OCI-LY7 (cell line): ENCODE measurements around the gene TNFRSF8. TPM values are rescaled to one million over a fixed set of nuclear protein-coding genes. Genes with fewer than 3 reads are reported as not detected.

ENCODE experiments used
- BruUV-seq: library from RNA; stranded (reverse); fragments of 400-500 nt; replicated peaks from 2 replicates; lab custom pipeline; 2021; lab: Mats Ljungman, UMichigan
- CTCF ChIA-PET: fragments of 300-600 bp; sonication (Branson Sonifier 250); formaldehyde crosslinking; loops from one replicate; lab custom pipeline; 2022; ENCODE audit warnings: antibody characterized with exemption; ENCODE audit not compliant: unreplicated experiment; lab: Charles Lee
- POLR2A ChIA-PET: fragments of 300-600 bp; sonication (Branson Sonifier 250); formaldehyde crosslinking; loops from one replicate; lab custom pipeline; 2022; ENCODE audit warnings: antibody characterized with exemption; lab: Charles Lee
- DNase-seq: peaks from one replicate; pipeline ENCODE4 v3.0.0-alpha.2; 2015; ENCODE audit warnings: low spot score
- H2AFZ ChIP-seq: fragments of 200-600 bp; sonication (generic), shearing (Covaris generic); 2 replicates; pipeline ENCODE4 v1.6.1; 2014; ENCODE audit warnings: mild to moderate bottlenecking, antibody characterized with exemption, low read length, moderate library complexity
- H3K27ac ChIP-seq: fragments of 200-600 bp; sonication (generic); 2 replicates; pipeline ENCODE4 v1.5.1; 2014; ENCODE audit warnings: mixed run types, low read depth, mild to moderate bottlenecking, moderate library complexity, low read length, inconsistent platforms; ENCODE audit not compliant: poor library complexity, severe bottlenecking
- H3K36me3 ChIP-seq: fragments of 200-600 bp; sonication (generic); 2 replicates; pipeline ENCODE4 v1.6.1; 2014; ENCODE audit warnings: mild to moderate bottlenecking, antibody characterized with exemption, low read length, moderate library complexity, mixed read lengths; ENCODE audit not compliant: insufficient read depth
- H3K4me1 ChIP-seq: fragments of 200-600 bp; sonication (generic); 2 replicates; pipeline ENCODE4 v1.5.1; 2014; ENCODE audit warnings: mild to moderate bottlenecking, low read length; ENCODE audit not compliant: insufficient read depth, poor library complexity, severe bottlenecking
- H3K4me2 ChIP-seq: fragments of 200-600 bp; sonication (generic); 2 replicates; pipeline ENCODE4 v1.6.1; 2014; ENCODE audit warnings: mild to moderate bottlenecking, low read length
- H3K4me3 ChIP-seq: fragments of 200-600 bp; sonication (generic); 2 replicates; pipeline ENCODE4 v1.5.1; 2014; ENCODE audit warnings: mild to moderate bottlenecking, low read depth, low read length; ENCODE audit not compliant: poor library complexity, severe bottlenecking
- H3K79me2 ChIP-seq: fragments of 200-600 bp; sonication (generic); 2 replicates; pipeline ENCODE4 v1.6.1; 2016; ENCODE audit warnings: low read depth, mild to moderate bottlenecking, low read length, moderate library complexity, mixed read lengths; ENCODE audit not compliant: insufficient read depth
- H3K9me2 ChIP-seq: fragments of 200-600 bp; sonication (generic); 2 replicates; pipeline ENCODE4 v1.6.1; 2016; ENCODE audit warnings: mild to moderate bottlenecking, low read length, mixed read lengths; ENCODE audit not compliant: insufficient read depth
- H3K9me3 ChIP-seq: fragments of 200-600 bp; sonication (generic); 2 replicates; pipeline ENCODE4 v1.6.1; 2014; ENCODE audit warnings: mild to moderate bottlenecking, mixed run types, low read length, mixed read lengths
- H4K20me1 ChIP-seq: fragments of 200-600 bp; sonication (generic); 2 replicates; pipeline ENCODE4 v1.6.1; 2014; ENCODE audit warnings: mild to moderate bottlenecking, antibody characterized with exemption, low read length, moderate library complexity, mixed read lengths; ENCODE audit not compliant: insufficient read depth
- CTCF ChIP-seq: fragments of 200-600 bp; sonication (generic); conservative IDR thresholded peaks from 2 replicates; pipeline ENCODE4 v1.5.1; 2014; ENCODE audit warnings: mild to moderate bottlenecking, antibody characterized with exemption, low read length, moderate library complexity, mixed read lengths
- EZH2phosphoT487 ChIP-seq: fragments of 200-600 bp; sonication (generic); IDR thresholded peaks from 2 replicates; pipeline ENCODE4 v1.6.1; 2018; ENCODE audit warnings: low read depth, borderline replicate concordance, mild to moderate bottlenecking, mixed run types, antibody characterized with exemption, low read length, moderate library complexity, mixed read lengths
- intact Hi-C: fragments of 100-400 bp; cut with micrococcal nuclease; formaldehyde crosslinking; loops from one replicate; pipeline ENCODE4 v1.10.0; 2022; ENCODE audit not compliant: unreplicated experiment
- total RNA-seq, 2 experiments: library from RNA; depleted of rRNA in 1 of 2; stranded (reverse); fragments of >200 nt in 1 of 2; shearing (Covaris generic) in 1 of 2; gene quantifications; 2 replicates each; pipeline ENCODE4 v1.2.3, GENCODE V29; 2014 to 2022

Gene TNFRSF8
- total RNA-seq, 2 experiments from 2014 or later = 0.29 TPM; not detected in 1

- no TSS peak for BruUV-seq
- POLR2A ChIA-PET = interaction anchor here (0.7 to 1.2 kb wide), 4 partner anchors 10 to 76 kb away, joined by 3 to 4 read pairs (median 3); no protein-coding TSS in a partner anchor
Observed at GRCh38 chr1:12183095-12183794, 120.1 kb downstream of the TNFRSF8 start.

GRCh38 chr1:12184008-12184681, 121.0 kb downstream of the TNFRSF8 start:
- intact Hi-C loops = no loop called here
- H3K4me3 ChIP-seq = no peak overlapping the region
- H3K9me3 ChIP-seq = no peaks in the 10 kb centered on the region
- ChIA-PET POLR2A (interaction anchor here (1.2 kb wide), 2 partner anchors 23 to 269 kb away, joined by 3 to 4 read pairs; no protein-coding TSS in a partner anchor), CTCF (no interaction called here)
- no peak overlapping the region for H3K27ac ChIP-seq
- no peaks in the 10 kb centered on the region for H3K79me2 ChIP-seq
- H3K9me2 ChIP-seq = no peaks in the 10 kb centered on the region
- no peak overlapping the region for H2AFZ ChIP-seq
- no peak for DNase-seq
- BruUV-seq = no TSS peak
- no peak overlapping the region for H3K4me2 ChIP-seq
- H3K4me1 ChIP-seq = peaks cover 4% of the 10 kb centered on the region
- H4K20me1 ChIP-seq = no peaks in the 10 kb centered on the region
- no peak for TF ChIP-seq EZH2phosphoT487
- no peak for TF ChIP-seq CTCF
- no peaks in the 10 kb centered on the region for H3K36me3 ChIP-seq

More at GRCh38 chr1:12183095-12183794, 120.1 kb downstream of the TNFRSF8 start:
- Histone ChIP-seq H4K20me1 (no peaks in the 10 kb centered on the region), H3K9me2 (no peaks in the 10 kb centered on the region), H3K4me2 (no peak overlapping the region), H3K27ac (no peak overlapping the region), H2AFZ (no peak overlapping the region), H3K9me3 (no peaks in the 10 kb centered on the region), H3K36me3 (no peaks in the 10 kb centered on the region), H3K4me1 (peaks cover 8% of the 10 kb centered on the region), H3K4me3 (no peak overlapping the region), H3K79me2 (no peaks in the 10 kb centered on the region)
- DNase-seq = no peak
- CTCF ChIA-PET = interaction anchor here (0.6 kb wide), 1 partner anchor 138 kb away, joined by 3 read pairs; no protein-coding TSS in a partner anchor
- TF ChIP-seq CTCF = no peak
- TF ChIP-seq EZH2phosphoT487 = no peak
- intact Hi-C loops = no loop called here
